GM15510 (cell line): ENCODE data around the gene UFSP1.

ENCODE experiments used
- POLR2A ChIP-seq: IDR thresholded peaks from 3 replicates; pipeline ENCODE4 v1.6.1; 2011; ENCODE audit warnings: borderline replicate concordance; ENCODE audit not compliant: insufficient read length; ENCODE audit errors: extremely low read depth

Gene UFSP1

DNA sequence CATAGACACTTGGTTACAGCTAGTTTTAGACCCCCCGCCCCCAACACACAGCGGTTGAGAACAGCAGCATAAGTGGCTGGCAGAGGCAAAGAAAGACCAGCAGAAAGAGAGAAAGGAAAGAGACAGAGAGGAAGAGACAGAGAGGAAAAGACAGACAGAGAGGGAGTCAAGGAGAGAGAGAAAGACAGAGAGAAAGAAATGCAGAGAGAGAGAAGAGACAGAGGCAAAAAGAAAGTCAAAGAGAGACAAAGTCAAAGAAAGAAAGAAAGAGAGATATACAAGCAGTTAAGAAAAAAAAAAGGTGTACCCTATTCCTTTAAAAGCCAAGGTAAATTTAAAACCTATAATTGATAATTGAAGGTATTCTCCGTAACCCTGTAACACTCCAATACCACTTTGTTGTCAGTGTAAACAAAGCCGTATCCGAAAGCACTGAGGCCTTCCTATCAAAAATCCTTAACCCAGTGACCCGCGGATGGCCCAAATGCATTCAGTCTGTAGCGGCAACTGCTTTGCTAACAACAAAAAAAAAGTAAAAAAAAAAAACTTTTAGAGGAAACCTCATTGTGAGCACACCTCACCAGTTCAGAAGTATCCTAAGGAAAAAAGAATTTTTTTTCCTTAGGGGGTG is 48.9 kb downstream of the UFSP1 start:
- TF ChIP-seq POLR2A: no peak

DNA sequence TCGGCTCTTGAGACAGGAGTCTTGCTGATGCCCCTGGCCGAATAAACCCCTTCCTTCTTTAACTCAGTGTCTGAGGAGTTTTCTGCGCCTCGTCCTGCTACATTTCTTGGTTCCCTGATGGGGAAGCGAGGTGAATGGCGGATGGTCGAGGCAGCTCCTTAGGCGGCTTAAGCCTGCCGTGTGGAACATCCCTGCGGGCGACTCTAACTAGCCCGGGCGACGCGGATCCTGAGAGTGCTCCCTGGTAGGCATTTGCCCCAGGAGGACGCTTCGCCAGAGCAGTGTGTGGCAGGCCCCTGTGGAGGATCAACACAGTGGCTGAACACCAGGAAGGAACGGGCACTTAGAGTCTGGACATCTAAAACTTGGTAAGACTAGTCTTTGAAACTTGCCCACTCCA is 50.2 kb downstream of the UFSP1 start:
- no peak for TF ChIP-seq POLR2A
